A549 treated with CORT108297 at 1 μM for 4 hours (cell line): ENCODE measurements around the gene PHF11. TPM values are rescaled to one million over a fixed set of nuclear protein-coding genes. Genes with fewer than 3 reads are reported as not detected.

Experiments used
- total RNA-seq: library from RNA; stranded (reverse); fragments of 200-300 nt; extraction: Qiagen RNA extraction; gene quantifications from 5 replicates; pipeline ENCODE4 v1.2.3, GENCODE V29; 2022

The PHF11 gene
- total RNA-seq: 6.5 to 7.5 TPM (median 7.2 TPM) in 5 replicates

DNA sequence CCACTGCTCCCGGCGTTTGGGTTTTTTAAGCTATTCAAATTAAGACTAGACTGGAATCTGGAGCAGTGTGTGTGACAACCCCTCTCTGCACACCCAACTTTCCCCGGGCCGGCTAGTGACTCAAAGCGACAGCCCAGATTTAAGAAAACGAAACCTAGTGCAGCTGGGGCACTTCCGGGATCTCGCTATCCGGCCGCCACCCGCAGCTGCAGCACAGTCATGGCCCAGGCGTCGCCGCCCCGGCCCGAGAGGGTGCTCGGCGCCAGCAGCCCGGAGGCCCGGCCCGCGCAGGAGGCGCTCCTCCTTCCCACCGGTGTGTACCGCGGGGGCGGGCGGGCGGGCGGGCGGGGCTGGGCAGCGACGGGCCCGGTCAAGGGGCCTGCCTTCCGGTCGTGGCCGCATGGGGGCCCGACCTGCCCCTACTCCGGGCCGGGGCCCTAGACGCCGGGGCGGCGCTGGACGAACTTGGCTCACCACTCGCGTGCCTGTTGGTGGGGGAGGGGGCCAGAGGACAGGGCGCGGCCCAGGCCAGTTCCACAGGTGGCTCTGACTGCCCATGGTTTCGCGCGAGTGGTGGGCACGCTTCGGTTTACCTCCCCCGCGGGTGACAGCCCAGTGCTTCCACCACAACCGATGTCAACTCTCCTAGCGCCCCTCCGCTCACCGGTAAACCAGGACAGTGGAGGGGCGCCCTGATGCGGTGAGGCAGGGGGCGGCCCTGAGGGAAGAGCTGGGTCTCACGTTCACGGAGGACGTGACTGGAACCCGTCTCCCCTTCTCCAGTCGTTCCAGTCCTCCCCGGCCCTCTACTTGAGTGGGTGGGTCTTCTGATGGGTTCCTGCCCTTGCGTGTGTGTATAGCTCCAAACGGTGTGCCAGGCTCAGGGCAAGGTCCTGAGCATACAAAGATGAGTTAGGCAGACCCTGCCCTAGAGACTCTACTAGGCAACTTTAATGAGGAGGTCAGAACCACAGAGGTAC lies at the start of gene PHF11:
TSS of gene PHF11 (plus strand) at position 171 of the 980 bp plus-strand sequence. CDS start at position 220, 49 bp downstream.

Other genes starting within 250 kb of the PHF11 start
- 7.1 to 8.7 TPM (median 8.3 TPM) in 5 replicates for gene CDADC1, start 248.0 kb upstream of the PHF11 start, total RNA-seq
- 1.7 to 2.1 TPM (median 1.9 TPM) in 5 replicates for gene CAB39L, start 51.9 kb upstream of the PHF11 start, total RNA-seq
- gene SETDB2, start 51.7 kb upstream of the PHF11 start, total RNA-seq: 1.6 to 2.4 TPM (median 1.8 TPM) in 5 replicates
- 7.9 to 9.4 TPM (median 9.0 TPM) in 5 replicates for gene RCBTB1, start 89.6 kb downstream of the PHF11 start, total RNA-seq
- gene ARL11, start 132.6 kb downstream of the PHF11 start, total RNA-seq: not detected in 5 replicates
- gene EBPL, start 195.5 kb downstream of the PHF11 start, total RNA-seq: 51.0 to 74.3 TPM (median 68.5 TPM) in 5 replicates